ENCODE data around the gene ZNF610. TPM values are rescaled to one million over a fixed set of nuclear protein-coding genes. Genes with fewer than 3 reads are reported as not detected.
"Not testable (repeated sequence)": the region's sequence is repeated elsewhere in the genome, so short reads cannot be mapped to it uniquely, and the experiment has no call there.

The ZNF610 gene
- 1 to 10 TPM; 3.3 to 6.3 (median 4.2) TPM for polyA plus RNA-seq (ENCODE audit: insufficient read length in 10 of 10)
- long read RNA-seq, donor 1, partial matches to known transcripts, result 0 of 2 reads
- long read RNA-seq, donor 1, other reads (novel, unspliced or antisense), result 0 of 2 reads
- long read RNA-seq, donor 2, result 0 reads
- long read RNA-seq, donor 3, result 0 reads
- long read RNA-seq, donor 4, partial matches to known transcripts, result 0 of 1 reads
- long read RNA-seq, donor 4, other reads (novel, unspliced or antisense), result 0 of 1 reads
- long read RNA-seq, donor 5, partial matches to known transcripts, result 0 of 1 reads
- long read RNA-seq, donor 5, other reads (novel, unspliced or antisense), result 0 of 1 reads
- long read RNA-seq, donor 6, partial matches to known transcripts, result 0 of 1 reads
- long read RNA-seq, donor 6, other reads (novel, unspliced or antisense), result 0 of 1 reads
- long read RNA-seq, donor 7, partial matches to known transcripts, result 0 of 1 reads
- long read RNA-seq, donor 7, other reads (novel, unspliced or antisense), result 0 of 1 reads
- long read RNA-seq, donor 8, partial matches to known transcripts, result 0 of 1 reads
- long read RNA-seq, donor 8, other reads (novel, unspliced or antisense), result 0 of 1 reads
- long read RNA-seq, donor 9, result 0 reads

- DNase-seq, result peak; percentile 81 to 95 (median 92)
Measured at GRCh38 chr19:52336117-52336790, at the start of gene ZNF610. Gene ZNF610 (plus strand): TSS chr19:52336243. CDS start chr19:52349173, 12,930 bp downstream.

GRCh38 chr19:52286256-52286655 lies 49.8 kb upstream of the ZNF610 start:
- no peak for DNase-seq

- DNase-seq, result no peak
Measured at GRCh38 chr19:52291781-52292180, 44.3 kb upstream of the ZNF610 start.

- not testable (repeated sequence) for DNase-seq
Measured at GRCh38 chr19:52292946-52293345, 43.1 kb upstream of the ZNF610 start.

GRCh38 chr19:52296400-52296772 lies 39.7 kb upstream of the ZNF610 start:
- no peak for DNase-seq

- DNase-seq, result peak; percentile 68 to 90 (median 89)
Measured at GRCh38 chr19:52296773-52297600, 39.1 kb upstream of the ZNF610 start, which contains the start of gene ZNF480. Gene ZNF480 (plus strand): TSS chr19:52297169. CDS start chr19:52300413, 3,244 bp downstream.

GRCh38 chr19:52297601-52298364 lies 38.3 kb upstream of the ZNF610 start:
- peak in 1 of 3 donors; percentile 10 for DNase-seq

- DNase-seq, result peak; percentile 1 to 28 (median 3)
Measured at GRCh38 chr19:52307275-52307674, 28.8 kb upstream of the ZNF610 start.

- no peak for DNase-seq
Measured at GRCh38 chr19:52322429-52322828, 13.6 kb upstream of the ZNF610 start.

GRCh38 chr19:52331757-52332156 lies 4.3 kb upstream of the ZNF610 start:
- DNase-seq, result peak in 1 of 3 donors; percentile 11

- DNase-seq, result no peak
Measured at GRCh38 chr19:52335768-52336116, 301 bp upstream of the ZNF610 start.

GRCh38 chr19:52336791-52337381 lies 843 bp downstream of the ZNF610 start:
- peak in 2 of 3 donors; percentile 17 to 53 for DNase-seq

GRCh38 chr19:52339022-52339421 lies 3.0 kb downstream of the ZNF610 start:
- not testable (repeated sequence) for DNase-seq

- DNase-seq, result peak; percentile 20 to 69 (median 52)
Measured at GRCh38 chr19:52343548-52343947, 7.5 kb downstream of the ZNF610 start.

- DNase-seq, result no peak
Measured at GRCh38 chr19:52345162-52345561, 9.1 kb downstream of the ZNF610 start.

GRCh38 chr19:52351512-52351911 lies 15.5 kb downstream of the ZNF610 start:
- DNase-seq, result no peak

GRCh38 chr19:52366414-52366824 lies 30.4 kb downstream of the ZNF610 start:
- DNase-seq, result no peak

GRCh38 chr19:52369559-52370340 lies 33.7 kb downstream of the ZNF610 start, which contains the start of gene ZNF880:
Gene ZNF880 (plus strand): TSS chr19:52369923. CDS start chr19:52369966, 43 bp downstream.
- peak; percentile 95 to 98 (median 97) for DNase-seq

GRCh38 chr19:52370341-52370710 lies 34.3 kb downstream of the ZNF610 start:
- DNase-seq, result no peak
